Fibroblast of lung (primary cell): ENCODE data around the gene EFS. TPM values are rescaled to one million over a fixed set of nuclear protein-coding genes. Genes with fewer than 3 reads are reported as not detected.

Experiments used
- DNase-seq, 2 donors: peaks; one replicate each; pipeline versions ENCODE4 v3.0.0 to v3.0.0-alpha.2; 2010; ENCODE audit warnings: low read depth in 2 of 2
- H2AFZ ChIP-seq: 2 replicates; pipeline ENCODE4 v1.5.1; 2012; ENCODE audit warnings: low read length, control low read depth, inconsistent platforms
- H3K27ac ChIP-seq: 2 replicates; pipeline ENCODE4 v1.5.1; 2011; ENCODE audit warnings: low read length, control low read depth; ENCODE audit not compliant: insufficient read depth
- H3K27me3 ChIP-seq: 2 replicates; pipeline ENCODE4 v1.5.1; 2011; ENCODE audit warnings: mild to moderate bottlenecking, low read length; ENCODE audit not compliant: control insufficient read depth, insufficient read depth
- H3K36me3 ChIP-seq: 2 replicates; pipeline ENCODE4 v1.5.1; 2011; ENCODE audit warnings: low read length; ENCODE audit not compliant: control insufficient read depth, insufficient read depth
- H3K4me1 ChIP-seq: 2 replicates; pipeline ENCODE4 v1.5.1; 2011; ENCODE audit warnings: low read length; ENCODE audit not compliant: control insufficient read depth, insufficient read depth; ENCODE audit errors: extremely low read depth
- H3K4me2 ChIP-seq: 2 replicates; pipeline ENCODE4 v1.5.1; 2011; ENCODE audit warnings: low read length, control low read depth; ENCODE audit not compliant: insufficient read depth; ENCODE audit errors: extremely low read depth
- H3K4me3 ChIP-seq, 4 experiments: fragments of 200-600 bp in 1 of 4; sonication (generic) in 1 of 4; replicated peaks in 1 of 4; 2 replicates each; pipeline ENCODE4 v1.5.1; 2011 to 2016; ENCODE audit warnings: low read length in 4 of 4, low read depth in 3 of 4, mild to moderate bottlenecking in 3 of 4, control low read depth in 2 of 4, inconsistent platforms in 1 of 4, mixed read lengths in 1 of 4; ENCODE audit not compliant: insufficient read depth in 1 of 4; ENCODE audit errors: control extremely low read depth in 1 of 4
- H3K79me2 ChIP-seq: 2 replicates; pipeline ENCODE4 v1.5.1; 2012; ENCODE audit warnings: mild to moderate bottlenecking, low read length, inconsistent platforms; ENCODE audit not compliant: control insufficient read depth, insufficient read depth
- H3K9ac ChIP-seq: 2 replicates; pipeline ENCODE4 v1.5.1; 2011; ENCODE audit warnings: mild to moderate bottlenecking, low read length, control low read depth; ENCODE audit not compliant: insufficient read depth
- H3K9me3 ChIP-seq: 2 replicates; pipeline ENCODE4 v1.5.1; 2012; ENCODE audit warnings: low read depth, low read length; ENCODE audit not compliant: control insufficient read depth, insufficient read depth
- H4K20me1 ChIP-seq: 2 replicates; pipeline ENCODE4 v1.5.1; 2011; ENCODE audit warnings: low read length; ENCODE audit not compliant: control insufficient read depth, insufficient read depth; ENCODE audit errors: extremely low read depth
- CTCF ChIP-seq, 2 donors: IDR thresholded peaks in 1 of 2; conservative IDR thresholded peaks in 1 of 2; 1 replicate in 1 of 2; 2 replicates in 1 of 2; pipeline ENCODE4 v1.5.1; 2011 to 2012; ENCODE audit warnings: low read length in 2 of 2, control low read depth in 1 of 2, inconsistent platforms in 1 of 2, low read depth in 1 of 2, mild to moderate bottlenecking in 1 of 2
- EZH2 ChIP-seq: IDR thresholded peaks from 2 replicates; pipeline ENCODE4 v1.5.1; 2012; ENCODE audit warnings: low read length, control low read depth, mild to moderate bottlenecking; ENCODE audit errors: missing control alignments
- polyA plus RNA-seq, 2 donors: library from polyadenylated mRNA; depleted of rRNA in 1 of 2; stranded (reverse) in 1 of 2; unstranded in 1 of 2; fragments of >200 nt; gene quantifications; 2 replicates each; pipeline ENCODE4 v1.2.1, GENCODE V29; 2011 to 2012; ENCODE audit warnings: missing spikeins in 1 of 2
- total RNA-seq: library from RNA; depleted of rRNA; stranded (reverse); fragments of >200 nt; gene quantifications from 2 replicates; pipeline ENCODE4 v1.2.1, GENCODE V29; 2014

EFS gene
- total and polyA plus RNA-seq, 2 donors (not counting 1 experiment from before 2014, with no cell fraction given), result 2.3 to 12.2 TPM

GRCh38 chr14:23358553-23359166 lies 6.3 kb downstream of the EFS start:
- H2AFZ ChIP-seq, result no peak overlapping the region
- DNase-seq, result no peak
- TF ChIP-seq CTCF (conservative IDR thresholded peaks at IDR 0.05 in 1 of 2, IDR thresholded peaks at IDR 0.05 in 1 of 2; ENCODE audit: low read depth in 1 of 2, low read length in 2 of 2) (no peak), EZH2 (no peak)

GRCh38 chr14:23358042-23358441 lies 6.9 kb downstream of the EFS start:
- Histone ChIP-seq H3K79me2 (no peaks in the 10 kb centered on the region), H3K4me2 (no peak overlapping the region), H2AFZ (no peak overlapping the region), H3K4me1 (no peaks in the 10 kb centered on the region), H3K9ac (no peak overlapping the region), H3K27me3 (no peaks in the 10 kb centered on the region), H3K27ac (no peak overlapping the region), H3K36me3 (no peaks in the 10 kb centered on the region), H4K20me1 (no peaks in the 10 kb centered on the region), H3K4me3 (no peak overlapping the region), H3K9me3 (no peaks in the 10 kb centered on the region)
- no peak for DNase-seq
- no peak for TF ChIP-seq CTCF (conservative IDR thresholded peaks at IDR 0.05 in 1 of 2, IDR thresholded peaks at IDR 0.05 in 1 of 2; ENCODE audit: low read depth in 1 of 2, low read length in 2 of 2)
- TF ChIP-seq EZH2, result no peak

More at GRCh38 chr14:23358553-23359166, 6.3 kb downstream of the EFS start:
- H3K4me2 ChIP-seq, result no peak overlapping the region
- H3K36me3 ChIP-seq, result no peaks in the 10 kb centered on the region
- H3K4me1 ChIP-seq, result no peaks in the 10 kb centered on the region
- no peaks in the 10 kb centered on the region for H4K20me1 ChIP-seq
- no peak overlapping the region for H3K27ac ChIP-seq
- no peak overlapping the region for H3K9ac ChIP-seq
- no peaks in the 10 kb centered on the region for H3K9me3 ChIP-seq
- no peaks in the 10 kb centered on the region for H3K27me3 ChIP-seq
- H3K4me3 ChIP-seq, result no peak overlapping the region
- no peaks in the 10 kb centered on the region for H3K79me2 ChIP-seq

GRCh38 chr14:23357261-23357660 lies 7.7 kb downstream of the EFS start:
- Histone ChIP-seq H3K79me2 (no peaks in the 10 kb centered on the region), H3K27ac (no peak overlapping the region), H3K4me1 (no peaks in the 10 kb centered on the region), H3K27me3 (no peaks in the 10 kb centered on the region), H3K9ac (no peak overlapping the region), H3K4me2 (no peak overlapping the region), H3K9me3 (no peaks in the 10 kb centered on the region), H3K4me3 (no peak overlapping the region), H3K36me3 (no peaks in the 10 kb centered on the region), H4K20me1 (no peaks in the 10 kb centered on the region), H2AFZ (no peak overlapping the region)
- DNase-seq, result no peak
- TF ChIP-seq CTCF (conservative IDR thresholded peaks at IDR 0.05 in 1 of 2, IDR thresholded peaks at IDR 0.05 in 1 of 2; ENCODE audit: low read depth in 1 of 2, low read length in 2 of 2) (no peak), EZH2 (no peak)
